22Rv1 (cell line): Measurements from ENCODE around the gene KRT16.

ENCODE experiments used
- H3K27ac ChIP-seq: fragments of 450-650 bp; 2 replicates; pipeline ENCODE4 v1.5.1; 2017
- CTCF ChIP-seq: fragments of 450-650 bp; IDR thresholded peaks from 2 replicates; pipeline ENCODE4 v1.5.1; 2017; ENCODE audit warnings: mild to moderate bottlenecking
- ZFX ChIP-seq: fragments of 450-650 bp; IDR thresholded peaks from 2 replicates; pipeline ENCODE4 v1.6.1; 2017; ENCODE audit warnings: antibody characterized with exemption, borderline replicate concordance

KRT16 gene

GRCh38 chr17:41639492-41640473, 27.2 kb upstream of the KRT16 start:
- H3K27ac ChIP-seq: no peak overlapping the region
- no peak for TF ChIP-seq ZFX
- no peak for TF ChIP-seq CTCF

GRCh38 chr17:41638941-41639340, 26.4 kb upstream of the KRT16 start:
- TF ChIP-seq ZFX (no peak), CTCF (no peak)
- H3K27ac ChIP-seq: no peak overlapping the region

- TF ChIP-seq ZFX (no peak), CTCF (no peak)
Observed at GRCh38 chr17:41638194-41638593, 25.6 kb upstream of the KRT16 start.

GRCh38 chr17:41636652-41637051, 24.1 kb upstream of the KRT16 start:
- TF ChIP-seq CTCF (no peak), ZFX (no peak)
- H3K27ac ChIP-seq: no peak overlapping the region

More at GRCh38 chr17:41638194-41638593, 25.6 kb upstream of the KRT16 start:
- no peak overlapping the region for H3K27ac ChIP-seq

GRCh38 chr17:41635121-41636097, 22.8 kb upstream of the KRT16 start:
- no peak overlapping the region for H3K27ac ChIP-seq
- no peak for TF ChIP-seq ZFX
- TF ChIP-seq CTCF: no peak

- H3K27ac ChIP-seq: no peak overlapping the region
- TF ChIP-seq ZFX: no peak
- TF ChIP-seq CTCF: no peak
Observed at GRCh38 chr17:41634639-41635038, 22.1 kb upstream of the KRT16 start.
